Activated CD8-positive, alpha-beta memory T cell treated with anti-CD3 and anti-CD28 coated beads for 48 hours (primary cell): ENCODE results near the gene RAI14.
"Not testable (repeated sequence)": the region's sequence is repeated elsewhere in the genome, so short reads cannot be mapped to it uniquely, and the experiment has no call there.

Source experiments
- DNase-seq, 3 experiments: peaks; one replicate each; pipeline ENCODE4 v3.0.0-alpha.2; 2020; ENCODE audit warnings: low read depth in 2 of 3, low spot score in 2 of 3

RAI14 gene

GRCh38 chr5:34811706-34812105, 155.6 kb downstream of the RAI14 start:
- no peak for DNase-seq

GRCh38 chr5:34813509-34813908, 157.4 kb downstream of the RAI14 start:
- DNase-seq: no peak

- no peak for DNase-seq
These were observed 161.6 kb downstream of the RAI14 start for GRCh38 chr5:34817558-34818351.

- DNase-seq: no peak
These were observed 162.6 kb downstream of the RAI14 start for GRCh38 chr5:34818717-34819116.

GRCh38 chr5:34820593-34820992, 164.5 kb downstream of the RAI14 start:
- no peak for DNase-seq

- no peak for DNase-seq
These were observed 167.0 kb downstream of the RAI14 start for GRCh38 chr5:34822956-34823715.

GRCh38 chr5:34826347-34826746, 170.2 kb downstream of the RAI14 start:
- DNase-seq: no peak

GRCh38 chr5:34827588-34828506, 171.7 kb downstream of the RAI14 start:
- DNase-seq: no peak

- not testable (repeated sequence) for DNase-seq
These were observed 174.7 kb downstream of the RAI14 start for GRCh38 chr5:34830827-34831226.

- DNase-seq: no peak
These were observed 175.2 kb downstream of the RAI14 start for GRCh38 chr5:34831303-34831702.

- no peak for DNase-seq
These were observed 176.4 kb downstream of the RAI14 start for GRCh38 chr5:34832568-34832967.

GRCh38 chr5:34833090-34833489, 177.0 kb downstream of the RAI14 start:
- no peak for DNase-seq

- DNase-seq: no peak
These were observed 178.1 kb downstream of the RAI14 start for GRCh38 chr5:34833976-34834793.

GRCh38 chr5:34834794-34835089, 178.6 kb downstream of the RAI14 start:
- DNase-seq: no peak

GRCh38 chr5:34835664-34836063, 179.5 kb downstream of the RAI14 start:
- no peak for DNase-seq

- peak; percentile 64 to 76 (median 69) for DNase-seq
These were observed 182.9 kb downstream of the RAI14 start, which contains the start of gene TTC23L for GRCh38 chr5:34838785-34839714. TTC23L (plus strand) TSS chr5:34839164; CDS start chr5:34840672, 1,508 bp downstream.

- DNase-seq: no peak
These were observed 185.7 kb downstream of the RAI14 start for GRCh38 chr5:34841816-34842215.

GRCh38 chr5:34842554-34842953, 186.4 kb downstream of the RAI14 start:
- no peak for DNase-seq

GRCh38 chr5:34843497-34843896, 187.4 kb downstream of the RAI14 start:
- DNase-seq: no peak

- DNase-seq: no peak
These were observed 188.0 kb downstream of the RAI14 start for GRCh38 chr5:34844106-34844505.
